Hepatocyte (in vitro differentiated cells): Measurements from ENCODE around the gene HS6ST2. TPM values are rescaled to one million over a fixed set of nuclear protein-coding genes. Genes with fewer than 3 reads are reported as not detected.

Experiments used
- DNase-seq: peaks from one replicate; pipeline ENCODE4 v3.0.0-alpha.2; 2016; ENCODE audit warnings: low spot score
- H2AFZ ChIP-seq: fragments of 200-600 bp; sonication (generic); 2 replicates; pipeline ENCODE4 v1.6.0; 2016; ENCODE audit warnings: antibody characterized with exemption, mild to moderate bottlenecking
- H3K27ac ChIP-seq: fragments of 200-600 bp; sonication (generic); 2 replicates; pipeline ENCODE4 v1.5.1; 2016; ENCODE audit warnings: mild to moderate bottlenecking
- H3K27me3 ChIP-seq: fragments of 200-600 bp; sonication (generic); 2 replicates; pipeline ENCODE4 v1.6.1; 2016
- H3K36me3 ChIP-seq: fragments of 200-600 bp; sonication (generic); replicated peaks from 2 replicates; pipeline ENCODE4 v1.5.1; 2016; ENCODE audit warnings: low read depth; ENCODE audit not compliant: insufficient read depth
- H3K4me1 ChIP-seq: fragments of 200-600 bp; sonication (generic); 2 replicates; pipeline ENCODE4 v1.5.1; 2016; ENCODE audit warnings: mild to moderate bottlenecking, moderate library complexity; ENCODE audit not compliant: insufficient read depth
- H3K4me2 ChIP-seq: fragments of 200-600 bp; sonication (generic); 2 replicates; pipeline ENCODE4 v1.6.0; 2016
- H3K4me3 ChIP-seq: fragments of 200-600 bp; sonication (generic); 2 replicates; pipeline ENCODE4 v1.5.1; 2016; ENCODE audit warnings: mild to moderate bottlenecking
- H3K79me2 ChIP-seq: fragments of 200-600 bp; sonication (generic); 2 replicates; pipeline ENCODE4 v1.6.0; 2017; ENCODE audit warnings: mild to moderate bottlenecking
- H3K9me2 ChIP-seq: fragments of 200-600 bp; sonication (generic); replicated peaks from 2 replicates; pipeline ENCODE4 v1.6.0; 2017; ENCODE audit warnings: mild to moderate bottlenecking; ENCODE audit not compliant: insufficient read depth
- H3K9me3 ChIP-seq: fragments of 200-600 bp; sonication (generic); 2 replicates; pipeline ENCODE4 v1.5.1; 2016; ENCODE audit warnings: low read depth, mild to moderate bottlenecking
- H4K20me1 ChIP-seq: fragments of 200-600 bp; sonication (generic); 2 replicates; pipeline ENCODE4 v1.6.0; 2016; ENCODE audit warnings: mild to moderate bottlenecking; ENCODE audit not compliant: insufficient read depth, poor library complexity, severe bottlenecking
- EZH2 ChIP-seq: fragments of 200-600 bp; sonication (generic); IDR thresholded peaks from 2 replicates; pipeline ENCODE4 v1.6.1; 2016; ENCODE audit warnings: antibody characterized with exemption, mild to moderate bottlenecking, borderline replicate concordance
- EZH2phosphoT487 ChIP-seq: fragments of 200-600 bp; sonication (generic); IDR thresholded peaks from one replicate; pipeline ENCODE4 v1.6.1; 2018; ENCODE audit warnings: antibody characterized with exemption, mild to moderate bottlenecking, low read depth, moderate library complexity; ENCODE audit not compliant: unreplicated experiment, severe bottlenecking
- WGBS: methylation state at CpG from one replicate; pipeline ENCODE4 v1.1.6; 2016; ENCODE audit warnings: low lambda C conversion rate; ENCODE audit errors: missing lambda C conversion rate; 5-methylcytosine and 5-hydroxymethylcytosine counted together
- polyA plus RNA-seq: library from polyadenylated mRNA; unstranded; fragments of >200 nt; fragmentation: Nextera tagmentation; extraction: Ambion mirVana; gene quantifications from 2 replicates; pipeline ENCODE4 v1.2.1, GENCODE V29; 2016
- total RNA-seq: library from RNA; depleted of rRNA; stranded (reverse); fragments of >200 nt; gene quantifications from 2 replicates; pipeline ENCODE4 v1.2.3, GENCODE V29; 2014
- TF ChIP-seq, protein P1 (sequence below): fragments of 200-600 bp; sonication (generic); IDR thresholded peaks from 2 replicates; pipeline ENCODE4 v1.5.1; 2016; ENCODE audit warnings: antibody characterized with exemption, mild to moderate bottlenecking; ENCODE audit not compliant: poor library complexity

Gene HS6ST2
- total and polyA plus RNA-seq, 2 experiments from 2014 or later = 17.4 to 21.9 TPM

DNA sequence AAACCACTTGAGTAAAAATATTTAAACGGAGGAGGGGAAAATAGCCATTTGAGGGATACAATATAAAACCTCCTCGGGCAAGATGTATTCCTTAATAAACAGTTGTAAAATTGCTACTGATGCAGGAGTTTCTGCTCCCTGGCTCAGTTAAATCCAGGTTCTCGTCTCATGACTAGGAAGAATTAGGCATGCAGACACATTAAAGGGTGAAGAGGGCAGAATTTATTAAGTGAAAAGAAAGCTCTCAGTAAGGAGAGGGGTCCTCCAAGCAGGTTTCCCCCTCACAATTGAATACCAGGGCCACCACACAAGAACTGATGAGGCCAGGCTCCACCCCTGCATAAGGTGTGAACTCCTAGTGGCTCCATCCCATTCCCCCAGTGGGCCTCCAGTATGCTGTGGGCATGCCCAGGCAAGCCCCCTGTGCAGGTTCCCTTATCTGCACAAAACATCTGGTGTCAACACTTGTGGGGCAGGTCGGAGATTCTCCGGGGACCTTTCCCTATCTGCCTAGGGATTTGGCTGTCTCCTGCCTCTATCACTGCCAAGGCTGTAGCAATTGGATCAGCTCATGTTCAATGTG is 80.4 kb downstream of the HS6ST2 start:
- Histone ChIP-seq H3K9me2 (no peaks in the 10 kb centered on the region), H4K20me1 (no peaks in the 10 kb centered on the region), H3K4me3 (no peak overlapping the region), H3K27ac (no peak overlapping the region), H3K9me3 (no peaks in the 10 kb centered on the region), H3K4me1 (peaks cover 28% of the 10 kb centered on the region), H3K36me3 (no peaks in the 10 kb centered on the region), H3K4me2 (no peak overlapping the region), H3K79me2 (no peaks in the 10 kb centered on the region), H3K27me3 (no peaks in the 10 kb centered on the region), H2AFZ (no peak overlapping the region)
- WGBS = 46% methylated on average over 5 of the region's 5 CpGs
- no peak for TF ChIP-seq EZH2
- no peak for TF ChIP-seq EZH2phosphoT487
- TF ChIP-seq, protein P1, sequence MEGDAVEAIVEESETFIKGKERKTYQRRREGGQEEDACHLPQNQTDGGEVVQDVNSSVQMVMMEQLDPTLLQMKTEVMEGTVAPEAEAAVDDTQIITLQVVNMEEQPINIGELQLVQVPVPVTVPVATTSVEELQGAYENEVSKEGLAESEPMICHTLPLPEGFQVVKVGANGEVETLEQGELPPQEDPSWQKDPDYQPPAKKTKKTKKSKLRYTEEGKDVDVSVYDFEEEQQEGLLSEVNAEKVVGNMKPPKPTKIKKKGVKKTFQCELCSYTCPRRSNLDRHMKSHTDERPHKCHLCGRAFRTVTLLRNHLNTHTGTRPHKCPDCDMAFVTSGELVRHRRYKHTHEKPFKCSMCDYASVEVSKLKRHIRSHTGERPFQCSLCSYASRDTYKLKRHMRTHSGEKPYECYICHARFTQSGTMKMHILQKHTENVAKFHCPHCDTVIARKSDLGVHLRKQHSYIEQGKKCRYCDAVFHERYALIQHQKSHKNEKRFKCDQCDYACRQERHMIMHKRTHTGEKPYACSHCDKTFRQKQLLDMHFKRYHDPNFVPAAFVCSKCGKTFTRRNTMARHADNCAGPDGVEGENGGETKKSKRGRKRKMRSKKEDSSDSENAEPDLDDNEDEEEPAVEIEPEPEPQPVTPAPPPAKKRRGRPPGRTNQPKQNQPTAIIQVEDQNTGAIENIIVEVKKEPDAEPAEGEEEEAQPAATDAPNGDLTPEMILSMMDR = no peak
- DNase-seq = no peak

DNA sequence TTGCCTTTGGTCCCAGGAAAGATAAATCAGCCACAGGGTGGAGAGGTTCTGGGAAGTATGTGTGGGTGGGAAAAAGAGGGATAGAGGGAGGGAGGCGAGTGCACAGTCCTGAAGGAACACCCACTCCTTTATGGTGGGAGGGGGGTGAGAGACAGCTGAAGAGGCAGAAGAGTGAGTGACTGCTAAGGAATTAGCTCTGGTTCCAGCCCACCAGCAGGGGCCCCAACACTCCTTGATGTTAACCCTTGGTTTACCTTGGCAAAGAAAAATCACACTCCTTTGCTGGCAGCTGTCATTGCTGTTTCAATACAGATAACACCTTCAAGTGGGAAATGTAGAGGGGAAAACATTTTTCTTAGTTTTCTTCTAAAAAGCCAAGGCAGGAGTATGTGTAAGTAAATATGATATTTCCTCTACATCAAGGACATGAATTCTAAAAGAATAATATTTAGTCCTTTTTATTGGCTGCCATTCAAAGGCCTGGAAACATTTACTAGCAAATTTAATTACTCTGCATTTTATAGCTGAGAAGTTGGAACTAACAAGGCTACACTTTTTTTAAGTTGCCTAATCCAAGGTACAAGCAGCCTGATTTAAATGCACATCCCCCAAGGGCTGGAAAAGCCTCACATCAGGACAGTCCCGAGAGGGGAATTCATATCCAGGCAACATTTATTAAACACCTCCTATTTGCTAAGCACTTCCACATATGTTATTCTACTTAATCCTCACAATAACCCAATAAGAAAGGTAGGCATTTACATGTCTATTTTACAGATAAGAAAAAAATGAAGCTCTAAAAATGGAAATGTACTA is 81.7 kb downstream of the HS6ST2 start:
- DNase-seq = peak; percentile 22
- Histone ChIP-seq H3K4me1 (peaks cover 28% of the 10 kb centered on the region), H3K79me2 (no peaks in the 10 kb centered on the region), H3K9me3 (no peaks in the 10 kb centered on the region), H4K20me1 (no peaks in the 10 kb centered on the region), H3K9me2 (no peaks in the 10 kb centered on the region), H3K27me3 (no peaks in the 10 kb centered on the region), H3K4me3 (no peak overlapping the region), H2AFZ (no peak overlapping the region), H3K36me3 (no peaks in the 10 kb centered on the region), H3K27ac (peak overlapping the region; percentile 19), H3K4me2 (peak overlapping the region; percentile 14)
- WGBS = 41% methylated on average over 2 of the region's 2 CpGs
- no peak for TF ChIP-seq EZH2phosphoT487
- TF ChIP-seq, protein P1 = no peak
- no peak for TF ChIP-seq EZH2

- no peaks in the 10 kb centered on the region for H3K36me3 ChIP-seq
- no peaks in the 10 kb centered on the region for H3K9me2 ChIP-seq
- H3K79me2 ChIP-seq = no peaks in the 10 kb centered on the region
- 46% methylated on average over 3 of the region's 3 CpGs for WGBS
- no peak overlapping the region for H2AFZ ChIP-seq
- H3K27ac ChIP-seq = no peak overlapping the region
- TF ChIP-seq EZH2 (no peak), EZH2phosphoT487 (no peak)
- TF ChIP-seq, protein P1 = no peak
- no peaks in the 10 kb centered on the region for H4K20me1 ChIP-seq
- no peaks in the 10 kb centered on the region for H3K27me3 ChIP-seq
- no peak overlapping the region for H3K4me3 ChIP-seq
- H3K4me1 ChIP-seq = peaks cover 28% of the 10 kb centered on the region
- peak overlapping the region; percentile 14 for H3K4me2 ChIP-seq
- H3K9me3 ChIP-seq = no peaks in the 10 kb centered on the region
- DNase-seq = no peak
These were observed 82.5 kb downstream of the HS6ST2 start for GRCh38 chrX:132875650-132876522.
